Kidney (tissue), 14 donors: ENCODE measurements around the gene GREM2. TPM values are rescaled to one million over a fixed set of nuclear protein-coding genes. Genes with fewer than 3 reads are reported as not detected.

Source experiments
- DNase-seq, 5 donors: peaks; one replicate each; pipeline ENCODE4 v3.0.0-alpha.2; 2013 to 2020
- FAIRE-seq: peaks from 2 replicates; lab custom pipeline; 2012; peaks lifted over from hg19 to GRCh38; lab: Jason Lieb, UNC
- H3K27ac ChIP-seq, 2 donors: one replicate each; pipeline ENCODE4 v1.7.0; 2013; ENCODE audit warnings: low read depth in 2 of 2, low read length in 2 of 2, inconsistent platforms in 1 of 2
- H3K27me3 ChIP-seq: one replicate; pipeline ENCODE4 v1.7.1; 2013; ENCODE audit warnings: low read length, inconsistent platforms; ENCODE audit not compliant: control insufficient read depth, insufficient read depth
- H3K36me3 ChIP-seq, 3 donors: one replicate each; pipeline versions ENCODE4 v1.7.0 to v1.7.1; 2013; ENCODE audit warnings: low read length in 3 of 3, control low read depth in 1 of 3, inconsistent platforms in 1 of 3; ENCODE audit not compliant: insufficient read depth in 3 of 3, control insufficient read depth in 2 of 3
- H3K4me1 ChIP-seq, 3 donors: one replicate each; pipeline versions ENCODE4 v1.7.0 to v1.7.1; 2013; ENCODE audit warnings: low read length in 3 of 3, inconsistent platforms in 1 of 3, low read depth in 1 of 3; ENCODE audit not compliant: control insufficient read depth in 2 of 3, insufficient read depth in 2 of 3
- H3K4me3 ChIP-seq, 3 donors: one replicate each; pipeline versions ENCODE4 v1.7.0 to v1.8.1; 2013; ENCODE audit warnings: low read length in 3 of 3, control low read depth in 1 of 3, inconsistent platforms in 1 of 3
- H3K9ac ChIP-seq, 3 donors: one replicate each; pipeline versions ENCODE4 v1.7.0 to v1.7.1; 2013; ENCODE audit warnings: low read length in 3 of 3, control low read depth in 1 of 3, inconsistent platforms in 1 of 3
- H3K9me3 ChIP-seq, 3 donors: one replicate each; pipeline versions ENCODE4 v1.7.0 to v1.7.1; 2013; ENCODE audit warnings: low read length in 3 of 3, control low read depth in 1 of 3, inconsistent platforms in 1 of 3; ENCODE audit not compliant: control insufficient read depth in 2 of 3, insufficient read depth in 1 of 3
- intact Hi-C: fragments of 100-400 bp; cut with DNase I; formaldehyde crosslinking; loops from one replicate; pipeline ENCODE4 v1.11.1; 2022
- polyA plus RNA-seq: library from polyadenylated mRNA; stranded (reverse); fragments of 350-450 nt; fragmentation: Illumina TruSeq; extraction: RNeasy Lipid Tissue Mini Kit (QIAGEN cat#74804); gene quantifications from one replicate; pipeline ENCODE4 v1.2.3, GENCODE V29; 2014; ENCODE audit warnings: low read depth, low replicate concordance; ENCODE audit not compliant: insufficient read depth
- total RNA-seq: library from RNA; stranded (reverse); fragmentation: NEBNext Ultra II Directional; extraction: Animal tissue kit (Norgen Biotek cat#: 25700); gene quantifications from one replicate; pipeline ENCODE4 v1.2.1, GENCODE V29; 2021
- TF ChIP-seq, protein P1 (sequence below): IDR thresholded peaks from 3 replicates; pipeline ENCODE4 v1.5.1; 2012; ENCODE audit warnings: mild to moderate bottlenecking, moderate library complexity, borderline replicate concordance; ENCODE audit not compliant: insufficient read depth; ENCODE audit errors: extremely low read depth
- donor health status: control.
- donor health status: control.
- donor health status: control.
- donor health status: control.
- donor health status: control.
- donor health status: DM: yes; HTN: yes; CAD: no.
- donor health status: Normal renal cell carcinoma (clear cell type).

GREM2 gene
- total and polyA plus RNA-seq, 2 donors from 2014 or later, result 0.34 to 0.50 TPM

DNA sequence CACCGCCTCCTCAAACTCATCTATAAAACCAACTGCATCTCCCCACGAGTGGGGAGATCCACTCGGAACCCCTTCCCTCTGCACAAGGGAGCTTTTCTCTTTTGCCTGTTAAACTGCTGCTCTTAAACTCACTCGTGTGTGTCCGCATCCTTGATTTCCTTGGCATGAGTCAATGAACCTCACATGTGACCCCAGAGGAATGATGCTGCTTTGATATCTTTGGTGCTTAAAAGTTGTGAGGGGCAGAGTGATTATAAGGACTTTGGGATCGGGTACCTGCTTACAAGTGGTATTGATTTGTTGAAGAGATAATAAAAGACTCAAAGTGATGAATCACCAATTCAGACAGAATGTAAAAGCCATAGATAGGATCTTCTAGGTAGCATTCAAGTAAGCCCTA is 125.3 kb downstream of the GREM2 start:
- TF ChIP-seq, protein P1, sequence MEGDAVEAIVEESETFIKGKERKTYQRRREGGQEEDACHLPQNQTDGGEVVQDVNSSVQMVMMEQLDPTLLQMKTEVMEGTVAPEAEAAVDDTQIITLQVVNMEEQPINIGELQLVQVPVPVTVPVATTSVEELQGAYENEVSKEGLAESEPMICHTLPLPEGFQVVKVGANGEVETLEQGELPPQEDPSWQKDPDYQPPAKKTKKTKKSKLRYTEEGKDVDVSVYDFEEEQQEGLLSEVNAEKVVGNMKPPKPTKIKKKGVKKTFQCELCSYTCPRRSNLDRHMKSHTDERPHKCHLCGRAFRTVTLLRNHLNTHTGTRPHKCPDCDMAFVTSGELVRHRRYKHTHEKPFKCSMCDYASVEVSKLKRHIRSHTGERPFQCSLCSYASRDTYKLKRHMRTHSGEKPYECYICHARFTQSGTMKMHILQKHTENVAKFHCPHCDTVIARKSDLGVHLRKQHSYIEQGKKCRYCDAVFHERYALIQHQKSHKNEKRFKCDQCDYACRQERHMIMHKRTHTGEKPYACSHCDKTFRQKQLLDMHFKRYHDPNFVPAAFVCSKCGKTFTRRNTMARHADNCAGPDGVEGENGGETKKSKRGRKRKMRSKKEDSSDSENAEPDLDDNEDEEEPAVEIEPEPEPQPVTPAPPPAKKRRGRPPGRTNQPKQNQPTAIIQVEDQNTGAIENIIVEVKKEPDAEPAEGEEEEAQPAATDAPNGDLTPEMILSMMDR, result no peak
- Histone ChIP-seq H3K9ac (no peak overlapping the region), H3K9me3 (no peaks in the 10 kb centered on the region), H3K36me3 (no peaks in the 10 kb centered on the region), H3K4me1 (no peaks in the 10 kb centered on the region), H3K27ac (no peak overlapping the region), H3K27me3 (no peaks in the 10 kb centered on the region), H3K4me3 (no peak overlapping the region)
- intact Hi-C loops, result no loop called here
- DNase-seq, result peak in 2 of 5 donors; percentile 22 to 36
- no peak for FAIRE-seq

DNA sequence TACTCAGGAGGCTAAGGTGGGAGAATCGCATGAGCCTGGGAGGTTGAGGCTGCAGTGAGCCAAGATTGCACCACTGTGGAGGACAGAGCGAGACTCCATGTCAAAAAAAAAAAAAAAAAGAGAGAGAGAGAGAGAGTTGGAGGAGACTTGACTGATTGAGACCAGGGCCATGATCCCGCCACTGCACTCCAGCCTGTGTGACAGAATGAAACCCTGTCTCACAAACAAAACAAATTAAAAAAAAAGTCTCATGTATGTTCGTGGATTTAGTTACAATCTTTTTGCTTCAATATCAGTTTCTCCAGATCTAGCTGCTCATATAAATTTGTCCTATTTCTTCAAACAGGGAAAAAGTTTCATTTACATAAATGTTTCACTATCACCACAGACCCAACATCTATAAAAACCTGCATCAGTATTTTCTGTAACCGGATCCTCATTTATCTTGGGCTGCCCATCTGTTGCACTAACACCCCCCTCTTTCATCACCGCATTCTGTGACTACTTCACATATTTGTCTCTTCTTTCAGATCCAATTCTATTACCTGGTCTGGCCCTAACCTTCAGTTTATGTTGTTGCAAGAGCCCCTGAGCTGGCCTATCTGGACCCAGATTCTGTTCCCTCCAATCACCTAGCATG is 127.0 kb downstream of the GREM2 start:
- FAIRE-seq (no peak), DNase-seq (peak in 2 of 5 donors; percentile 22 to 24)
- Histone ChIP-seq H3K27me3 (no peaks in the 10 kb centered on the region), H3K9me3 (no peaks in the 10 kb centered on the region), H3K36me3 (no peaks in the 10 kb centered on the region), H3K4me3 (no peak overlapping the region), H3K4me1 (no peaks in the 10 kb centered on the region), H3K9ac (no peak overlapping the region), H3K27ac (no peak overlapping the region)
- intact Hi-C loops, result no loop called here
- TF ChIP-seq, protein P1, result no peak

DNA sequence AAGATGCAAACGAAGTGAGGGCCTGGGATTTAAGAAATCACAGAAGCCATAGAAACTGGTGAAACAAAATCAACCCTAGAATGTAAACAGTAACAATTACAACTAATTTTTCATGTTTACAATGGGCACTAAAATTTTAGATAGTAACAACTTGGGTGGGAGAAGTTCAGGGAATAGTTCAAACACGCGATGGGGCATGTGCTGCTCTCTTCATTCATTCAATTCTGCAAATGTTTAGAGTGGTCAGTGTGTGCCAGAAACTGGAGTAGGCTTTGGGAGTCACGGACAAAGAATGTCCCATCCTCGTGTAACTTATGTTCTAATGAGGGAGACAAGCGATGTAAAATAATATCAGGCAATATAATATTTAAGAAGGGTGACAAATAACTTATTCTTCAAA is 133.4 kb downstream of the GREM2 start:
- intact Hi-C loops, result no loop called here
- Histone ChIP-seq H3K9ac (no peak overlapping the region), H3K4me3 (no peak overlapping the region), H3K27ac (no peak overlapping the region), H3K9me3 (no peaks in the 10 kb centered on the region), H3K4me1 (no peaks in the 10 kb centered on the region), H3K36me3 (no peaks in the 10 kb centered on the region), H3K27me3 (no peaks in the 10 kb centered on the region)
- TF ChIP-seq, protein P1, result no peak
- DNase-seq, result no peak
- FAIRE-seq, result no peak

DNA sequence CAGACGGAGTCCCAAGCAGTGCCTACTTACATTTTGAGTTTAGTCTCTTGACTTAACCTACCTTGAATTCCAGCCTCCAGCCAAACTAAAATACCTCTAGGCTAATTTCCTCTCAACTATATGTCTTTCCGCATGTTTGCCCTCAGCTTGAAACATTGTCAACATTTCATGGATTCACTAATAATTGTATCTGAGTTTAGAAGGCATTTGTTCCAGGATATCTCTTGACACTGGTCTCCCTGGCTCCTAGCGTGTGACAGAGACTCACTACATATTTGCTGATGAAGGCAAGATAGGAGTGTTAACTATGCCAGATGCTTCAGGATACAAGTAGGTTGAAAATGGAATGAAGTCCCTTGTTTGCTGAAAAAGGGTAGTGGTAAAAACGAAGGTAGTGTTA is 136.1 kb downstream of the GREM2 start:
- no peak for DNase-seq
- Histone ChIP-seq H3K36me3 (no peaks in the 10 kb centered on the region), H3K9ac (no peak overlapping the region), H3K9me3 (no peaks in the 10 kb centered on the region), H3K27me3 (no peaks in the 10 kb centered on the region), H3K4me1 (no peaks in the 10 kb centered on the region), H3K4me3 (no peak overlapping the region), H3K27ac (no peak overlapping the region)
- intact Hi-C loops, result no loop called here
- no peak for FAIRE-seq
- TF ChIP-seq, protein P1, result no peak
